ENCODE results near the gene CDKAL1.

Gene CDKAL1

GRCh38 chr6:21100991-21101390 lies 566.7 kb downstream of the CDKAL1 start:
- no peak overlapping the region for H3K4me3 ChIP-seq (ENCODE audit: low read length)
- H3K36me3 ChIP-seq (ENCODE audit: insufficient read depth, low read length): no peaks in the 10 kb centered on the region
- H3K9me3 ChIP-seq (ENCODE audit: low read length): no peaks in the 10 kb centered on the region
- no peaks in the 10 kb centered on the region for H3K27me3 ChIP-seq (ENCODE audit: insufficient read depth, low read length)
- H2AFZ ChIP-seq (ENCODE audit: low read depth, low read length): no peak overlapping the region
- peaks cover 20% of the 10 kb centered on the region for H3K4me1 ChIP-seq (ENCODE audit: insufficient read depth, low read length)

GRCh38 chr6:21101694-21102093 lies 567.4 kb downstream of the CDKAL1 start:
- Histone ChIP-seq H3K4me1 (ENCODE audit: insufficient read depth, low read length) (peaks cover 20% of the 10 kb centered on the region), H3K4me3 (ENCODE audit: low read length) (no peak overlapping the region)

GRCh38 chr6:21102201-21102600 lies 567.9 kb downstream of the CDKAL1 start:
- Histone ChIP-seq H3K27me3 (ENCODE audit: insufficient read depth, low read length) (no peaks in the 10 kb centered on the region), H2AFZ (ENCODE audit: low read depth, low read length) (no peak overlapping the region), H3K4me3 (ENCODE audit: low read length) (no peak overlapping the region), H3K4me1 (ENCODE audit: insufficient read depth, low read length) (peaks cover 20% of the 10 kb centered on the region), H3K36me3 (ENCODE audit: insufficient read depth, low read length) (no peaks in the 10 kb centered on the region), H3K9me3 (ENCODE audit: low read length) (no peaks in the 10 kb centered on the region)

More at GRCh38 chr6:21101694-21102093, 567.4 kb downstream of the CDKAL1 start:
- H3K36me3 ChIP-seq (ENCODE audit: insufficient read depth, low read length): no peaks in the 10 kb centered on the region
- no peaks in the 10 kb centered on the region for H3K9me3 ChIP-seq (ENCODE audit: low read length)
- no peak overlapping the region for H2AFZ ChIP-seq (ENCODE audit: low read depth, low read length)
- H3K27me3 ChIP-seq (ENCODE audit: insufficient read depth, low read length): no peaks in the 10 kb centered on the region

- Histone ChIP-seq H3K27me3 (ENCODE audit: insufficient read depth, low read length) (no peaks in the 10 kb centered on the region), H2AFZ (ENCODE audit: low read depth, low read length) (no peak overlapping the region), H3K36me3 (ENCODE audit: insufficient read depth, low read length) (no peaks in the 10 kb centered on the region), H3K4me1 (ENCODE audit: insufficient read depth, low read length) (peaks cover 17% of the 10 kb centered on the region), H3K4me3 (ENCODE audit: low read length) (no peak overlapping the region), H3K9me3 (ENCODE audit: low read length) (no peaks in the 10 kb centered on the region)
Observed at GRCh38 chr6:21102624-21103023, 568.4 kb downstream of the CDKAL1 start.

GRCh38 chr6:21103626-21104224 lies 569.5 kb downstream of the CDKAL1 start:
- H3K4me3 ChIP-seq (ENCODE audit: low read length): no peak overlapping the region
- no peaks in the 10 kb centered on the region for H3K9me3 ChIP-seq (ENCODE audit: low read length)
- H2AFZ ChIP-seq (ENCODE audit: low read depth, low read length): no peak overlapping the region
- H3K27me3 ChIP-seq (ENCODE audit: insufficient read depth, low read length): no peaks in the 10 kb centered on the region
- no peaks in the 10 kb centered on the region for H3K36me3 ChIP-seq (ENCODE audit: insufficient read depth, low read length)
- peaks cover 14% of the 10 kb centered on the region for H3K4me1 ChIP-seq (ENCODE audit: insufficient read depth, low read length)

- H3K9me3 ChIP-seq (ENCODE audit: low read length): no peaks in the 10 kb centered on the region
- no peak overlapping the region for H2AFZ ChIP-seq (ENCODE audit: low read depth, low read length)
- H3K36me3 ChIP-seq (ENCODE audit: insufficient read depth, low read length): no peaks in the 10 kb centered on the region
- H3K27me3 ChIP-seq (ENCODE audit: insufficient read depth, low read length): no peaks in the 10 kb centered on the region
- H3K4me1 ChIP-seq (ENCODE audit: insufficient read depth, low read length): peaks cover 11% of the 10 kb centered on the region
- H3K4me3 ChIP-seq (ENCODE audit: low read length): no peak overlapping the region
Observed at GRCh38 chr6:21104288-21104687, 570.0 kb downstream of the CDKAL1 start.

- Histone ChIP-seq H3K27me3 (ENCODE audit: insufficient read depth, low read length) (no peaks in the 10 kb centered on the region), H3K4me1 (ENCODE audit: insufficient read depth, low read length) (peaks cover 8% of the 10 kb centered on the region), H3K9me3 (ENCODE audit: low read length) (no peaks in the 10 kb centered on the region), H2AFZ (ENCODE audit: low read depth, low read length) (no peak overlapping the region), H3K4me3 (ENCODE audit: low read length) (no peak overlapping the region), H3K36me3 (ENCODE audit: insufficient read depth, low read length) (no peaks in the 10 kb centered on the region)
Observed at GRCh38 chr6:21107796-21108195, 573.5 kb downstream of the CDKAL1 start.

GRCh38 chr6:21109391-21110178 lies 575.3 kb downstream of the CDKAL1 start:
- H3K36me3 ChIP-seq (ENCODE audit: insufficient read depth, low read length): no peaks in the 10 kb centered on the region
- no peak overlapping the region for H2AFZ ChIP-seq (ENCODE audit: low read depth, low read length)
- no peaks in the 10 kb centered on the region for H3K27me3 ChIP-seq (ENCODE audit: insufficient read depth, low read length)
- H3K4me1 ChIP-seq (ENCODE audit: insufficient read depth, low read length): peaks cover 11% of the 10 kb centered on the region
- H3K4me3 ChIP-seq (ENCODE audit: low read length): no peak overlapping the region
- no peaks in the 10 kb centered on the region for H3K9me3 ChIP-seq (ENCODE audit: low read length)

GRCh38 chr6:21110684-21111083 lies 576.4 kb downstream of the CDKAL1 start:
- H2AFZ ChIP-seq (ENCODE audit: low read depth, low read length): no peak overlapping the region
- no peak overlapping the region for H3K4me3 ChIP-seq (ENCODE audit: low read length)
- H3K36me3 ChIP-seq (ENCODE audit: insufficient read depth, low read length): no peaks in the 10 kb centered on the region
- H3K27me3 ChIP-seq (ENCODE audit: insufficient read depth, low read length): no peaks in the 10 kb centered on the region
- H3K4me1 ChIP-seq (ENCODE audit: insufficient read depth, low read length): peaks cover 19% of the 10 kb centered on the region
- H3K9me3 ChIP-seq (ENCODE audit: low read length): no peaks in the 10 kb centered on the region

GRCh38 chr6:21111093-21111725 lies 577.0 kb downstream of the CDKAL1 start:
- Histone ChIP-seq H2AFZ (ENCODE audit: low read depth, low read length) (no peak overlapping the region), H3K36me3 (ENCODE audit: insufficient read depth, low read length) (no peaks in the 10 kb centered on the region), H3K9me3 (ENCODE audit: low read length) (no peaks in the 10 kb centered on the region), H3K4me1 (ENCODE audit: insufficient read depth, low read length) (peaks cover 19% of the 10 kb centered on the region), H3K4me3 (ENCODE audit: low read length) (no peak overlapping the region), H3K27me3 (ENCODE audit: insufficient read depth, low read length) (no peaks in the 10 kb centered on the region)

GRCh38 chr6:21115111-21115510 lies 580.9 kb downstream of the CDKAL1 start:
- H3K4me3 ChIP-seq (ENCODE audit: low read length): no peak overlapping the region
- no peaks in the 10 kb centered on the region for H3K9me3 ChIP-seq (ENCODE audit: low read length)
- H2AFZ ChIP-seq (ENCODE audit: low read depth, low read length): no peak overlapping the region
- H3K4me1 ChIP-seq (ENCODE audit: insufficient read depth, low read length): peaks cover 12% of the 10 kb centered on the region
- H3K36me3 ChIP-seq (ENCODE audit: insufficient read depth, low read length): no peaks in the 10 kb centered on the region
- no peaks in the 10 kb centered on the region for H3K27me3 ChIP-seq (ENCODE audit: insufficient read depth, low read length)

GRCh38 chr6:21116736-21117135 lies 582.5 kb downstream of the CDKAL1 start:
- no peak overlapping the region for H2AFZ ChIP-seq (ENCODE audit: low read depth, low read length)
- no peak overlapping the region for H3K4me3 ChIP-seq (ENCODE audit: low read length)
- H3K9me3 ChIP-seq (ENCODE audit: low read length): no peaks in the 10 kb centered on the region
- H3K27me3 ChIP-seq (ENCODE audit: insufficient read depth, low read length): no peaks in the 10 kb centered on the region
- H3K36me3 ChIP-seq (ENCODE audit: insufficient read depth, low read length): no peaks in the 10 kb centered on the region
- H3K4me1 ChIP-seq (ENCODE audit: insufficient read depth, low read length): peaks cover 11% of the 10 kb centered on the region

GRCh38 chr6:21118216-21118780 lies 584.0 kb downstream of the CDKAL1 start:
- Histone ChIP-seq H3K4me3 (ENCODE audit: low read length) (no peak overlapping the region), H3K27me3 (ENCODE audit: insufficient read depth, low read length) (no peaks in the 10 kb centered on the region), H3K9me3 (ENCODE audit: low read length) (no peaks in the 10 kb centered on the region), H3K4me1 (ENCODE audit: insufficient read depth, low read length) (peaks cover 11% of the 10 kb centered on the region), H2AFZ (ENCODE audit: low read depth, low read length) (no peak overlapping the region), H3K36me3 (ENCODE audit: insufficient read depth, low read length) (no peaks in the 10 kb centered on the region)

All from neuron (in vitro differentiated cells).